Colon (tissue), 2 donors: ENCODE measurements around the gene TOMM40L.

Source experiments
- FAIRE-seq: peaks from 2 replicates; lab custom pipeline; 2012; peaks lifted over from hg19 to GRCh38; lab: Jason Lieb, UNC
- donor health status: control.
- donor health status: control.

The TOMM40L gene

GRCh38 chr1:161197560-161198193, 28.2 kb upstream of the TOMM40L start:
- FAIRE-seq, result no peak

GRCh38 chr1:161198194-161198896, 27.5 kb upstream of the TOMM40L start:
- no peak for FAIRE-seq

- FAIRE-seq, result no peak
These were observed 26.9 kb upstream of the TOMM40L start, which contains the start of gene ADAMTS4 for GRCh38 chr1:161198897-161199431. Gene ADAMTS4 (minus strand): TSS chr1:161199054. CDS start chr1:161198627, 427 bp downstream.

GRCh38 chr1:161199506-161200139, 26.2 kb upstream of the TOMM40L start:
- no peak for FAIRE-seq

- FAIRE-seq, result no peak
These were observed 25.4 kb upstream of the TOMM40L start for GRCh38 chr1:161200421-161200991.

GRCh38 chr1:161200992-161201835, 24.6 kb upstream of the TOMM40L start:
- FAIRE-seq, result no peak

- FAIRE-seq, result no peak
These were observed 23.8 kb upstream of the TOMM40L start, which contains the start of gene NDUFS2 for GRCh38 chr1:161201836-161202712. Gene NDUFS2 (plus strand): TSS chr1:161202367. CDS start chr1:161202386, 19 bp downstream.

- no peak for FAIRE-seq
These were observed 19.3 kb upstream of the TOMM40L start for GRCh38 chr1:161206411-161207140.

- FAIRE-seq, result no peak
These were observed 18.7 kb upstream of the TOMM40L start for GRCh38 chr1:161207173-161207572.

GRCh38 chr1:161209790-161210409, 16.0 kb upstream of the TOMM40L start:
- FAIRE-seq, result no peak

- FAIRE-seq, result no peak
These were observed 11.5 kb upstream of the TOMM40L start for GRCh38 chr1:161214369-161214768.

- no peak for FAIRE-seq
These were observed 10.8 kb upstream of the TOMM40L start, which contains the start of gene FCER1G for GRCh38 chr1:161215076-161215475. Gene FCER1G (plus strand): TSS chr1:161215295. CDS start chr1:161215322, 27 bp downstream.

- FAIRE-seq, result no peak
These were observed 8.7 kb upstream of the TOMM40L start for GRCh38 chr1:161216945-161217712.

GRCh38 chr1:161217831-161218230, 8.0 kb upstream of the TOMM40L start:
- FAIRE-seq, result no peak

- FAIRE-seq, result no peak
These were observed 7.4 kb upstream of the TOMM40L start for GRCh38 chr1:161218301-161219077.

- FAIRE-seq, result no peak
These were observed 6.6 kb upstream of the TOMM40L start for GRCh38 chr1:161219078-161219892.

GRCh38 chr1:161220002-161220401, 5.9 kb upstream of the TOMM40L start:
- FAIRE-seq, result no peak
